SH-SY5Y (cell line): Measurements from ENCODE around the gene ICE1.

Experiments
- GATA2 ChIP-seq: IDR thresholded peaks from 2 replicates; pipeline ENCODE4 v1.6.1; 2011; ENCODE audit warnings: mild to moderate bottlenecking, low read depth, low read length
- GATA3 ChIP-seq: IDR thresholded peaks from 2 replicates; pipeline ENCODE4 v1.6.1; 2011; ENCODE audit warnings: low read depth, mild to moderate bottlenecking, low read length, moderate library complexity

DNA sequence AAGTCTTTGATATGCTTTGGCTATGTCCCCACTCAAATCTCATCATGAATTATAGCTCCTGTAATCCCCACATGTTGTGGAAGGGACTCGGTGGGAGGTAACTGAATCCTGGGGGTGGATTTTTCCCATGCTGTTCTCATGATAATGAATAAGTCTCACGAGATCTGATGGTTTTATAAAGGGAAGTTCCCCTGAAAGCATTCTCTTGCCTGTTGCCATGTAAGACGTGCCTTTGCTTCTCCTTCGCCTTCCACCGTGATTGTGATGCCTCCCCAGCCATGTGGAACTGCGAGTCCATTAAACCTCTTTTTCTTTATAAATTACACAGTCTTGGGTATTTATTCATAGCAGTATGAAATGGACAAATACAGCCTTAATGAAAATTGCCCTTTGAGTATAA, 44.7 kb upstream of the ICE1 start:
- TF ChIP-seq GATA2, result no peak
- TF ChIP-seq GATA3, result no peak
